Cardiac muscle cell (in vitro differentiated cells and primary cell): ENCODE results near the gene IDE. TPM values are rescaled to one million over a fixed set of nuclear protein-coding genes. Genes with fewer than 3 reads are reported as not detected.
"Not testable (repeated sequence)": the region's sequence is repeated elsewhere in the genome, so short reads cannot be mapped to it uniquely, and the experiment has no call there.

Experiments used
- DNase-seq, 2 donors: peaks; one replicate each; pipeline versions ENCODE4 v3.0.0 to v3.0.0-alpha.2; 2010 to 2017; ENCODE audit warnings: low read depth in 1 of 2, low spot score in 1 of 2
- H3K27ac ChIP-seq: fragments of 200-600 bp; sonication (generic); 2 replicates; pipeline ENCODE4 v1.5.1; 2016
- H3K27me3 ChIP-seq: fragments of 200-600 bp; sonication (generic); 2 replicates; pipeline ENCODE4 v1.6.0; 2016; ENCODE audit warnings: control low read depth
- H3K36me3 ChIP-seq: fragments of 200-600 bp; sonication (generic); 2 replicates; pipeline ENCODE4 v1.5.1; 2016; ENCODE audit warnings: control low read depth
- H3K4me1 ChIP-seq: fragments of 200-600 bp; sonication (generic); 2 replicates; pipeline ENCODE4 v1.8.1; 2017; ENCODE audit warnings: low read depth, mild to moderate bottlenecking, mixed run types
- H3K4me3 ChIP-seq: fragments of 200-600 bp; sonication (generic); 2 replicates; pipeline ENCODE4 v1.5.1; 2016; ENCODE audit warnings: mild to moderate bottlenecking
- H3K9me3 ChIP-seq: fragments of 200-600 bp; sonication (generic); 2 replicates; pipeline ENCODE4 v1.5.1; 2017; ENCODE audit warnings: low read depth, mild to moderate bottlenecking, control low read depth
- CTCF ChIP-seq: IDR thresholded peaks from 2 replicates; pipeline ENCODE4 v1.5.1; 2012; ENCODE audit warnings: low read depth, mild to moderate bottlenecking, low read length
- polyA plus RNA-seq: library from polyadenylated mRNA; unstranded; fragments of >200 nt; fragmentation: Nextera tagmentation; extraction: Ambion mirVana; gene quantifications from 2 replicates; pipeline ENCODE4 v1.2.1, GENCODE V29; 2016
- total RNA-seq: library from RNA; depleted of rRNA; stranded (reverse); fragments of >200 nt; gene quantifications from 2 replicates; pipeline ENCODE4 v1.2.3, GENCODE V29; 2016

Gene IDE
- total and polyA plus RNA-seq, 2 experiments from 2014 or later: 23.2 to 30.0 TPM

GRCh38 chr10:92475357-92475868, 98.5 kb downstream of the IDE start:
- Histone ChIP-seq H3K36me3 (peaks cover 12% of the 10 kb centered on the region), H3K9me3 (no peaks in the 10 kb centered on the region), H3K27ac (no peak overlapping the region), H3K4me3 (no peak overlapping the region), H3K27me3 (no peaks in the 10 kb centered on the region), H3K4me1 (peaks cover 6% of the 10 kb centered on the region)
- TF ChIP-seq CTCF: no peak
- peak in 1 of 2 donors; percentile 87 for DNase-seq

- Histone ChIP-seq H3K27ac (no peak overlapping the region), H3K4me3 (no peak overlapping the region), H3K36me3 (peaks cover 26% of the 10 kb centered on the region), H3K27me3 (no peaks in the 10 kb centered on the region), H3K9me3 (no peaks in the 10 kb centered on the region), H3K4me1 (peaks cover 6% of the 10 kb centered on the region)
- no peak for TF ChIP-seq CTCF
- DNase-seq: no peak
These were observed 103.9 kb downstream of the IDE start for GRCh38 chr10:92470026-92470425.

- Histone ChIP-seq H3K4me1 (peaks cover 10% of the 10 kb centered on the region), H3K9me3 (no peaks in the 10 kb centered on the region), H3K27me3 (no peaks in the 10 kb centered on the region), H3K27ac (no peak overlapping the region), H3K4me3 (no peak overlapping the region), H3K36me3 (peaks cover 44% of the 10 kb centered on the region)
- no peak for DNase-seq
- no peak for TF ChIP-seq CTCF
These were observed 109.5 kb downstream of the IDE start for GRCh38 chr10:92464364-92464763.

DNA sequence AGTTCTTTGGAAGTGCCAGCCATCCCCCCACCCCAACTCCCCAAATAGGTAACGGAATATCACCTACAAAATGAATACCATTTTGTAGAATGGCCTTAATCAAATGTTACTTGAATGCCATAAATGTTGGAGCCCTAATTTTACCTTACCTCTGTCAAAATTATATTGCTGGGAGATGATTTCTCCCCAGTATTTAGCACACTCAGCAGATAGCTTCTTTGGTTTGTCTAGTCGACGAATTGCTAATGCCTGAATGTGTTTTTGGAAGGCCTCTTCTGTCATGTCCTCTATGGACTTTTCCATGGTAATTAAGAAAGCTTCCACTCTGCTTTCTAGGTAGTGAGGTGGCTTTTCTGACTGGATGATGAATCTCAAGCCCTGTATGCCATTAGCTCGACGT, 110.3 kb downstream of the IDE start:
- Histone ChIP-seq H3K27ac (no peak overlapping the region), H3K9me3 (no peaks in the 10 kb centered on the region), H3K4me3 (no peak overlapping the region), H3K4me1 (peaks cover 10% of the 10 kb centered on the region), H3K27me3 (no peaks in the 10 kb centered on the region), H3K36me3 (peaks cover 36% of the 10 kb centered on the region)
- no peak for TF ChIP-seq CTCF
- DNase-seq: no peak

DNA sequence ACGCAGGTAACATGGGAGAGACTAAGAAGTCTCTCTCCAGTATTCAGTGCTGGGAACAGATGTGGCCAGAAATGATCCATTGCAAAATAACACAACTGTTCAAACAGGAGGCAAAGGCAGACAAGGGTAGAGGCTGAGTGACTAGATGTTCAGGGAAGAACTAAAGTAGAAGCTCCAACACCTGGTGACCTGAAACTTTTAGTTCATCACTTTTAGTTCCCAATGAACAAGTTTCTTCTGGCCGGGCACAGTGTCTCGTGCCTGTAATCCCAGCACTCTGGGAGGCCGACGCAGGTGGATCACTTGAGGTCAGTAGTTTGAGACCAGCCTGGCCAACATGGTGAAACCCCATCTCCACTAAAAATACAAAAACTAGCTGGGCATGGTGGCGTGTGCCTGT, 118.9 kb downstream of the IDE start:
- H3K36me3 ChIP-seq: peaks cover 29% of the 10 kb centered on the region
- not testable (repeated sequence) for H3K4me1 ChIP-seq, DNase-seq, H3K9me3 ChIP-seq, H3K4me3 ChIP-seq, H3K27me3 ChIP-seq, H3K27ac ChIP-seq

DNA sequence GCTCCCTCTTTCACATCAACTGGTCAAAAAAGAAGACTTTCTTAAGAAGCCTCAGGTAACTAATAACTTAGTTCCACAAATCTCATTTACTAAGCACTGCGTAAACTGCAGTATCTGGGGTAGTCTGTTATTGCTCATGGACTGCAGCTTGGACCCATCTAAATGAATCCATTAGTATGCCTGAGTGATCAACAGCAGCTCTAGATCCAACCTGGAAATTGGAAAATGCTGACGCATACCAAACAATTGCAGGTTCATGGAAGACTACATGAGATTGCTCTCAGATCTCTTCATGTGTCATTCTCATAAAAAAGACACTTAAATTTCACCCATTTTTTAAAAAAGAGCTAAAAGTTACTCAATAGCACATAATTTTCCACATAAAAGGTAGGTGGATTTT, 121.6 kb downstream of the IDE start:
- H3K27ac ChIP-seq: peak overlapping the region; percentile 3
- no peaks in the 10 kb centered on the region for H3K27me3 ChIP-seq
- H3K4me1 ChIP-seq: no peaks in the 10 kb centered on the region
- no peak for DNase-seq
- no peak for TF ChIP-seq CTCF
- no peaks in the 10 kb centered on the region for H3K9me3 ChIP-seq
- no peak overlapping the region for H3K4me3 ChIP-seq
- H3K36me3 ChIP-seq: peaks cover 29% of the 10 kb centered on the region
